GM12878 (cell line): Measurements from ENCODE around the gene TIGD7. TPM values are rescaled to one million over a fixed set of nuclear protein-coding genes. Genes with fewer than 3 reads are reported as not detected.
A peak's percentile ranks its signal among the peaks of the same experiment; 100 is the strongest.

Experiments
- ATAC-seq: fragments of 200-7000 bp; cut with Tn5 transposase; 3 replicates; pipeline ENCODE4 v1.9.1; 2020; ENCODE audit warnings: mild to moderate bottlenecking, moderate library complexity
- BruUV-seq: library from RNA; stranded (reverse); fragments of 400-500 nt; replicated peaks from 2 replicates; lab custom pipeline; 2021; lab: Mats Ljungman, UMichigan
- CTCF ChIA-PET: fragments of 300-600 bp; sonication (Branson Sonifier 250); formaldehyde crosslinking; extraction: SDS; loops from one replicate; lab custom pipeline; 2021; ENCODE audit warnings: inconsistent platforms; lab: Yijun Ruan, JAX
- POLR2A ChIA-PET: fragments of 350-600 bp; formaldehyde crosslinking; extraction: SDS; loops from one replicate; lab custom pipeline; 2021; ENCODE audit warnings: inconsistent platforms; lab: Charles Lee
- RAD21 ChIA-PET: fragments of 300-600 bp; sonication (Branson Sonifier 250); formaldehyde crosslinking; loops from one replicate; lab custom pipeline; 2023; ENCODE audit warnings: antibody characterized with exemption; ENCODE audit not compliant: unreplicated experiment; lab: Charles Lee
- SMC1A ChIA-PET: fragments of 300-600 bp; sonication (Branson Sonifier 250); formaldehyde crosslinking; loops from one replicate; lab custom pipeline; 2023; ENCODE audit not compliant: unreplicated experiment, uncharacterized antibody; lab: Charles Lee
- DNase-seq: peaks from one replicate; pipeline ENCODE4 v3.0.0-alpha.2; 2011; ENCODE audit warnings: low read depth, low spot score
- FAIRE-seq: peaks from 3 replicates; lab custom pipeline; 2011; peaks lifted over from hg19 to GRCh38; lab: Jason Lieb, UNC
- H2AFZ ChIP-seq: 2 replicates; pipeline ENCODE4 v1.6.0; 2011; ENCODE audit warnings: low read depth, low read length, control low read depth; ENCODE audit not compliant: control insufficient read depth
- H3K27ac ChIP-seq: 2 replicates; pipeline ENCODE4 v1.5.1; 2011; ENCODE audit warnings: control low read depth; ENCODE audit not compliant: control insufficient read depth, insufficient read depth
- H3K27me3 ChIP-seq, 2 experiments: replicated peaks in 1 of 2; 2 replicates each; pipeline versions ENCODE4 v1.6.0 to v1.6.1; 2011; ENCODE audit warnings: low read length in 1 of 2; ENCODE audit not compliant: control insufficient read depth in 2 of 2, insufficient read depth in 2 of 2
- H3K36me3 ChIP-seq, 2 experiments: 2 replicates each; pipeline ENCODE4 v1.5.1; 2011; ENCODE audit warnings: low read length in 1 of 2; ENCODE audit not compliant: control insufficient read depth in 2 of 2, insufficient read depth in 2 of 2
- H3K4me1 ChIP-seq: 2 replicates; pipeline ENCODE4 v1.6.1; 2011; ENCODE audit warnings: mild to moderate bottlenecking, low read length, moderate library complexity, mixed read lengths; ENCODE audit not compliant: control insufficient read depth, insufficient read depth
- H3K4me2 ChIP-seq: 2 replicates; pipeline ENCODE4 v1.6.0; 2011; ENCODE audit warnings: control low read depth; ENCODE audit not compliant: control insufficient read depth, insufficient read depth
- H3K4me3 ChIP-seq: fragments of 200-600 bp; sonication (generic); 2 replicates; pipeline ENCODE4 v1.5.1; 2016
- H3K79me2 ChIP-seq: 2 replicates; pipeline ENCODE4 v1.6.0; 2011; ENCODE audit warnings: low read length; ENCODE audit not compliant: control insufficient read depth, insufficient read depth
- H3K9ac ChIP-seq: 2 replicates; pipeline ENCODE4 v1.8.0; 2011; ENCODE audit warnings: low read length, control low read depth, mixed read lengths; ENCODE audit not compliant: control insufficient read depth, insufficient read depth
- H3K9me3 ChIP-seq: replicated peaks from 3 replicates; pipeline ENCODE4 v1.5.1; 2011; ENCODE audit warnings: mild to moderate bottlenecking, low read length; ENCODE audit not compliant: control insufficient read depth, insufficient read depth
- H4K20me1 ChIP-seq: 2 replicates; pipeline ENCODE4 v1.6.0; 2011; ENCODE audit not compliant: control insufficient read depth, insufficient read depth
- CREB1 ChIP-seq: IDR thresholded peaks from 2 replicates; pipeline ENCODE4 v1.6.1; 2012; ENCODE audit warnings: low read depth, mild to moderate bottlenecking, inconsistent platforms
- FOS ChIP-seq: IDR thresholded peaks from 3 replicates; pipeline ENCODE4 v1.6.1; 2011; ENCODE audit warnings: borderline replicate concordance; ENCODE audit not compliant: insufficient read length; ENCODE audit errors: extremely low read depth
- HCFC1 ChIP-seq: fragments of 150-350 bp; IDR thresholded peaks from 2 replicates; pipeline ENCODE4 v1.6.1; 2014; ENCODE audit warnings: low read length
- PBX3 ChIP-seq: IDR thresholded peaks from 2 replicates; pipeline ENCODE4 v1.6.1; 2011; ENCODE audit warnings: mild to moderate bottlenecking, low read depth, low read length, moderate library complexity; ENCODE audit not compliant: insufficient replicate concordance
- SMARCA5 ChIP-seq: fragments of 450-650 bp; IDR thresholded peaks from 2 replicates; pipeline ENCODE4 v1.6.1; 2017; ENCODE audit warnings: mild to moderate bottlenecking
- SREBF1 ChIP-seq: IDR thresholded peaks from 2 replicates; pipeline ENCODE4 v1.6.1; 2012; ENCODE audit warnings: mild to moderate bottlenecking, low read length
- USF1 ChIP-seq: IDR thresholded peaks from 2 replicates; pipeline ENCODE4 v1.6.1; 2011; ENCODE audit warnings: borderline replicate concordance, low read depth, mild to moderate bottlenecking, moderate library complexity, mixed read lengths, low read length; ENCODE audit not compliant: insufficient read depth; ENCODE audit errors: extremely low read length
- ZNF207 ChIP-seq: fragments of 450-650 bp; IDR thresholded peaks from 2 replicates; pipeline ENCODE4 v1.6.1; 2014; ENCODE audit warnings: antibody characterized with exemption, mild to moderate bottlenecking, borderline replicate concordance
- WGBS: methylation state at CpG from one replicate; pipeline ENCODE4 v1.1.6; 2016; ENCODE audit warnings: low lambda C conversion rate; ENCODE audit not compliant: insufficient replicate concordance, insufficient coverage; ENCODE audit errors: missing lambda C conversion rate; 5-methylcytosine and 5-hydroxymethylcytosine counted together
- in situ Hi-C: fragments of 300-500 bp; cut with MboI; formaldehyde crosslinking; loops from 9 replicates; pipeline ENCODE4 v1.14.3; 2018; ENCODE audit warnings: mixed read lengths
- intact Hi-C: fragments of 100-400 bp; cut with micrococcal nuclease; formaldehyde crosslinking; loops from one replicate; pipeline ENCODE4 v1.14.2; 2022; ENCODE audit not compliant: unreplicated experiment
- polyA plus RNA-seq, 11 experiments: library from polyadenylated mRNA; depleted of rRNA in 4 of 11; unstranded in 6 of 11; stranded (reverse) in 5 of 11; fragments of >200 nt; fragmentation: Nextera tagmentation in 4 of 11; fragmentation: Illumina TruSeq in 1 of 11; extraction: Ambion mirVana in 4 of 11; extraction: Trizol in 1 of 11; gene quantifications; 1 replicate in 1 of 11; 2 replicates in 10 of 11; pipeline versions ENCODE4 v1.2.1 to v1.2.3, GENCODE V29; 2011 to 2016; ENCODE audit warnings: inconsistent platforms in 2 of 11, missing spikeins in 2 of 11, low read depth in 1 of 11
- total RNA-seq, 4 experiments: library from RNA; depleted of rRNA in 3 of 4; stranded (reverse); fragments of >200 nt in 3 of 4; fragmentation: Illumina TruSeq in 1 of 4; extraction: Trizol in 1 of 4; gene quantifications; 2 replicates each; pipeline versions ENCODE4 v1.2.1 to v1.2.3, GENCODE V29; 2013 to 2021
- TF ChIP-seq, protein P1 (sequence below): fragments of 450-650 bp; IDR thresholded peaks from 2 replicates; pipeline ENCODE4 v1.6.1; 2017; ENCODE audit warnings: borderline replicate concordance
- TF ChIP-seq, protein P2 (sequence below): fragments of 150-350 bp; IDR thresholded peaks from 2 replicates; pipeline ENCODE4 v1.6.1; 2014; ENCODE audit warnings: mild to moderate bottlenecking, low read depth, low read length
- TF ChIP-seq, protein P3 (sequence below): fragments of 450-650 bp; IDR thresholded peaks from 2 replicates; pipeline ENCODE4 v1.6.1; 2017; ENCODE audit warnings: mild to moderate bottlenecking, moderate library complexity

The TIGD7 gene
- total and polyA plus RNA-seq, 10 of the 15 experiments (the other 5 are each of a cell fraction or from before 2014, with no cell fraction given) = 0.37 to 3.8 (median 3.0) TPM

DNA sequence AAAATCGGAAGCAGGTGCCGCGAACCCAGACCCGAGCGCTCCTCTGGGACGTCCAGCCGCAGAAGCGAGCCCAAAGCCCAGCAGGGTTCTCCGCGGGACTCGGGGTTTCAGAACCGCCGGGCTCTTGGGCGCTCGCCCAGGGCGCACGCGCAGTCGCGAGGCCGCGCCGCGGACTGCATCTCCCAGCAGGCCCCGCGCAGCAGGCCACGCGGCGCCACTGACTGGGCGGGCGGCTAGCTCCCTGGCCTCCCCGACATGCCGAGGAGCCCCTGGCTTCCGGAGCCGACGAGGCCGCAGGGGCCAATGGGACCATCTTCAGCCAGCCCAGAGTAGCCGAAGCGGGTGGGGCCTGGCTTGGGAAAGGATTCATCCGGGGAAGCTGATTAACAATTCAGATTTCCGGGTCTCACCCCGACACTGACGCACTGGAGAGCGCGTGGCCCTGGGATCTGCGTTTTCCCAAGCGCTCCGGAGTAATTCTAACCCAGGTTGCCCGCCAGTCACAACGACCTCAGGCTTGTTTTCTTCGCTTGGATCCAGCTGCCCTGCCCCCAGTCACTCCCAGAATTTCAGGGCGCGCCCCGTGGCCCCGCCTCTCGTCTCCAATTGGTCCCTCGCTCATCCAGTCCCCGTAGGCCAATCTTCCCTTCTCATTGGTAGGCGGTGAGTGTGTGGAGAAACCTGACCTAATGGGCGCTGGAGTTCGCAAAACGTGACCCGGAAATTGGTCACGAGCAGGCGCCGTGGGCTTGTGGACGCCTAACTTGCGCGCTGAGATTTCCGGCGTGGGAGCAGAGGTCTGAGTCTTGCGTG, 22.3 kb downstream of the TIGD7 start, which contains the start of gene ZNF263:
ZNF263 (plus strand) TSS at position 762 of the 813 bp plus-strand sequence. CDS start 328 bp downstream, outside the sequence.
- CTCF ChIA-PET = interaction anchor here (0.6 to 1.6 kb wide), 10 partner anchors 14 to 240 kb away, joined by 3 to 4 read pairs (median 4); partner anchors contain the start of genes CLUAP1, ZNF174 and ZSCAN32
- ATAC-seq (peak; percentile 95), DNase-seq (peak; percentile 88), FAIRE-seq (peak; percentile 76)
- Histone ChIP-seq H3K79me2 (peaks cover 32% of the 10 kb centered on the region), H3K4me2 (peak within 1 kb of the TSS; percentile 99), H4K20me1 (no peaks in the 10 kb centered on the region), H2AFZ (peak within 1 kb of the TSS; percentile 91), H3K36me3 (peaks cover 5 to 15% of the 10 kb centered on the region in 2 experiments; a peak in 3 of 4 replicates), H3K9me3 (peaks cover 23% of the 10 kb centered on the region), H3K4me3 (peak within 1 kb of the TSS; percentile 91), H3K4me1 (peaks cover 10% of the 10 kb centered on the region; the same call in 1 of the 2 replicates), H3K27me3 (no peaks in the 10 kb centered on the region), H3K27ac (peak within 1 kb of the TSS; percentile 98), H3K9ac (peak within 1 kb of the TSS; percentile 95)
- BruUV-seq = TSS peak; percentile 92
- SMC1A ChIA-PET = interaction anchor here (0.7 to 1.9 kb wide), 7 partner anchors 15 to 178 kb away, joined by 3 to 5 read pairs (median 4); partner anchors contain the start of gene ZNF200
- in situ Hi-C loops = no loop called here
- POLR2A ChIA-PET = interaction anchor here (0.5 to 2.1 kb wide), 11 partner anchors 15 to 165 kb away, joined by 3 to 10 read pairs (median 4); partner anchors contain the start of genes NAA60, ZNF174, ZNF200 and ZNF597
- under 1% methylated on average over 72 of the region's 72 CpGs for WGBS
- RAD21 ChIA-PET = interaction anchor here (0.6 to 1.2 kb wide), 5 partner anchors 13 to 161 kb away, joined by 3 to 5 read pairs (median 4); partner anchors contain the start of genes NAA60, ZNF174, ZNF597 and ZSCAN32
- intact Hi-C loops = loop anchor here (1.0 to 10.0 kb wide), 3 partner anchors 19 to 122 kb away; partner anchors contain the start of genes ZNF174 and ZSCAN32
- TF ChIP-seq USF1 (peak; percentile 88), CREB1 (peak; percentile 99), HCFC1 (peak; percentile 90), PBX3 (peak; percentile 36), FOS (no peak), SMARCA5 (peak; percentile 75), SREBF1 (no peak; the same call in 1 of the 2 replicates), ZNF207 (0 out of 2 replicates have a peak, but pooled peaks have one; percentile 62)
- TF ChIP-seq, protein P1, sequence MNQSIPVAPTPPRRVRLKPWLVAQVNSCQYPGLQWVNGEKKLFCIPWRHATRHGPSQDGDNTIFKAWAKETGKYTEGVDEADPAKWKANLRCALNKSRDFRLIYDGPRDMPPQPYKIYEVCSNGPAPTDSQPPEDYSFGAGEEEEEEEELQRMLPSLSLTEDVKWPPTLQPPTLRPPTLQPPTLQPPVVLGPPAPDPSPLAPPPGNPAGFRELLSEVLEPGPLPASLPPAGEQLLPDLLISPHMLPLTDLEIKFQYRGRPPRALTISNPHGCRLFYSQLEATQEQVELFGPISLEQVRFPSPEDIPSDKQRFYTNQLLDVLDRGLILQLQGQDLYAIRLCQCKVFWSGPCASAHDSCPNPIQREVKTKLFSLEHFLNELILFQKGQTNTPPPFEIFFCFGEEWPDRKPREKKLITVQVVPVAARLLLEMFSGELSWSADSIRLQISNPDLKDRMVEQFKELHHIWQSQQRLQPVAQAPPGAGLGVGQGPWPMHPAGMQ = no peak
- TF ChIP-seq, protein P2, sequence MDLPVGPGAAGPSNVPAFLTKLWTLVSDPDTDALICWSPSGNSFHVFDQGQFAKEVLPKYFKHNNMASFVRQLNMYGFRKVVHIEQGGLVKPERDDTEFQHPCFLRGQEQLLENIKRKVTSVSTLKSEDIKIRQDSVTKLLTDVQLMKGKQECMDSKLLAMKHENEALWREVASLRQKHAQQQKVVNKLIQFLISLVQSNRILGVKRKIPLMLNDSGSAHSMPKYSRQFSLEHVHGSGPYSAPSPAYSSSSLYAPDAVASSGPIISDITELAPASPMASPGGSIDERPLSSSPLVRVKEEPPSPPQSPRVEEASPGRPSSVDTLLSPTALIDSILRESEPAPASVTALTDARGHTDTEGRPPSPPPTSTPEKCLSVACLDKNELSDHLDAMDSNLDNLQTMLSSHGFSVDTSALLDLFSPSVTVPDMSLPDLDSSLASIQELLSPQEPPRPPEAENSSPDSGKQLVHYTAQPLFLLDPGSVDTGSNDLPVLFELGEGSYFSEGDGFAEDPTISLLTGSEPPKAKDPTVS = no peak
- TF ChIP-seq, protein P3, sequence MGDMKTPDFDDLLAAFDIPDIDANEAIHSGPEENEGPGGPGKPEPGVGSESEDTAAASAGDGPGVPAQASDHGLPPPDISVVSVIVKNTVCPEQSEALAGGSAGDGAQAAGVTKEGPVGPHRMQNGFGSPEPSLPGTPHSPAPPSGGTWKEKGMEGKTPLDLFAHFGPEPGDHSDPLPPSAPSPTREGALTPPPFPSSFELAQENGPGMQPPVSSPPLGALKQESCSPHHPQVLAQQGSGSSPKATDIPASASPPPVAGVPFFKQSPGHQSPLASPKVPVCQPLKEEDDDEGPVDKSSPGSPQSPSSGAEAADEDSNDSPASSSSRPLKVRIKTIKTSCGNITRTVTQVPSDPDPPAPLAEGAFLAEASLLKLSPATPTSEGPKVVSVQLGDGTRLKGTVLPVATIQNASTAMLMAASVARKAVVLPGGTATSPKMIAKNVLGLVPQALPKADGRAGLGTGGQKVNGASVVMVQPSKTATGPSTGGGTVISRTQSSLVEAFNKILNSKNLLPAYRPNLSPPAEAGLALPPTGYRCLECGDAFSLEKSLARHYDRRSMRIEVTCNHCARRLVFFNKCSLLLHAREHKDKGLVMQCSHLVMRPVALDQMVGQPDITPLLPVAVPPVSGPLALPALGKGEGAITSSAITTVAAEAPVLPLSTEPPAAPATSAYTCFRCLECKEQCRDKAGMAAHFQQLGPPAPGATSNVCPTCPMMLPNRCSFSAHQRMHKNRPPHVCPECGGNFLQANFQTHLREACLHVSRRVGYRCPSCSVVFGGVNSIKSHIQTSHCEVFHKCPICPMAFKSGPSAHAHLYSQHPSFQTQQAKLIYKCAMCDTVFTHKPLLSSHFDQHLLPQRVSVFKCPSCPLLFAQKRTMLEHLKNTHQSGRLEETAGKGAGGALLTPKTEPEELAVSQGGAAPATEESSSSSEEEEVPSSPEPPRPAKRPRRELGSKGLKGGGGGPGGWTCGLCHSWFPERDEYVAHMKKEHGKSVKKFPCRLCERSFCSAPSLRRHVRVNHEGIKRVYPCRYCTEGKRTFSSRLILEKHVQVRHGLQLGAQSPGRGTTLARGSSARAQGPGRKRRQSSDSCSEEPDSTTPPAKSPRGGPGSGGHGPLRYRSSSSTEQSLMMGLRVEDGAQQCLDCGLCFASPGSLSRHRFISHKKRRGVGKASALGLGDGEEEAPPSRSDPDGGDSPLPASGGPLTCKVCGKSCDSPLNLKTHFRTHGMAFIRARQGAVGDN = no peak; the same call in 1 of the 2 replicates
